Measurements from ENCODE around the gene GRK2.

GRK2 gene

GRCh38 chr11:67254798-67255197 is 11.5 kb upstream of the GRK2 start:
- no peak for DNase-seq (ENCODE audit: low spot score)

- DNase-seq (ENCODE audit: low spot score): no peak
These were observed 10.9 kb upstream of the GRK2 start for GRCh38 chr11:67255353-67255752.

GRCh38 chr11:67255864-67256263 is 10.4 kb upstream of the GRK2 start:
- DNase-seq (ENCODE audit: low spot score): no peak

- no peak for DNase-seq (ENCODE audit: low spot score)
These were observed 9.7 kb upstream of the GRK2 start for GRCh38 chr11:67256477-67257135.

GRCh38 chr11:67260406-67260805 is 5.9 kb upstream of the GRK2 start:
- DNase-seq (ENCODE audit: low spot score): no peak

- peak; percentile 87 for DNase-seq (ENCODE audit: low spot score)
These were observed 5.2 kb upstream of the GRK2 start for GRCh38 chr11:67260885-67261639.

- no peak for DNase-seq (ENCODE audit: low spot score)
These were observed 4.7 kb upstream of the GRK2 start for GRCh38 chr11:67261640-67261945.

GRCh38 chr11:67261946-67262681 is 4.2 kb upstream of the GRK2 start:
- DNase-seq (ENCODE audit: low spot score): no peak

GRCh38 chr11:67262731-67263675 is 3.3 kb upstream of the GRK2 start:
- peak; percentile 78 for DNase-seq (ENCODE audit: low spot score)

- no peak for DNase-seq (ENCODE audit: low spot score)
These were observed 2.0 kb upstream of the GRK2 start for GRCh38 chr11:67264260-67264659.

- no peak for DNase-seq (ENCODE audit: low spot score)
These were observed 1.2 kb upstream of the GRK2 start for GRCh38 chr11:67264877-67265632.

- peak; percentile 87 for DNase-seq (ENCODE audit: low spot score)
These were observed 432 bp upstream of the GRK2 start for GRCh38 chr11:67265633-67266448.

GRCh38 chr11:67267188-67268080 is 1.2 kb downstream of the GRK2 start:
- no peak for DNase-seq (ENCODE audit: low spot score)

GRCh38 chr11:67268081-67268961 is 2.0 kb downstream of the GRK2 start:
- no peak for DNase-seq (ENCODE audit: low spot score)

GRCh38 chr11:67268962-67269268 is 2.6 kb downstream of the GRK2 start:
- no peak for DNase-seq (ENCODE audit: low spot score)

GRCh38 chr11:67269401-67270255 is 3.4 kb downstream of the GRK2 start:
- no peak for DNase-seq (ENCODE audit: low spot score)
